ENCODE data around the gene EIF5A. TPM values are rescaled to one million over a fixed set of nuclear protein-coding genes. Genes with fewer than 3 reads are reported as not detected.

The EIF5A gene
- total RNA-seq, 1 donor from 2014 or later = 799 TPM

DNA sequence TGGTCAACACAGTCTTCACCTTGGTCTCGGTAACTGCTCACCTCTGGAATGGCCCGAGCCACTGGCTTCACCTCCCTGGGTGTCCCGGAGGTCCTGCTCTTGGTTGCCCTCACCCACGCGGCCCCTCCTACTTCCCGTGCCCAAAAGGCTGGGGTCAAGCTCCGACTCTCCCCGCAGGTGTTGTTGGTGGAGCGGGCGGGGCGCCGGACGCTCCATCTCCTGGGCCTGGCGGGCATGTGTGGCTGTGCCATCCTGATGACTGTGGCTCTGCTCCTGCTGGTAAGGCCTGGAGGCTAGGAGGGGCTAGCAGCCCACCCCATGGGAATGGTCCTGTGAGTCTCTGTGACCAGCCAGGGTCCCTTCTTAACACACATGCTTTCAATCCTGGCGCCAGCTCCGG is 22.5 kb upstream of the EIF5A start:
- DNase-seq (ENCODE audit: low read depth, low spot score) = no peak

DNA sequence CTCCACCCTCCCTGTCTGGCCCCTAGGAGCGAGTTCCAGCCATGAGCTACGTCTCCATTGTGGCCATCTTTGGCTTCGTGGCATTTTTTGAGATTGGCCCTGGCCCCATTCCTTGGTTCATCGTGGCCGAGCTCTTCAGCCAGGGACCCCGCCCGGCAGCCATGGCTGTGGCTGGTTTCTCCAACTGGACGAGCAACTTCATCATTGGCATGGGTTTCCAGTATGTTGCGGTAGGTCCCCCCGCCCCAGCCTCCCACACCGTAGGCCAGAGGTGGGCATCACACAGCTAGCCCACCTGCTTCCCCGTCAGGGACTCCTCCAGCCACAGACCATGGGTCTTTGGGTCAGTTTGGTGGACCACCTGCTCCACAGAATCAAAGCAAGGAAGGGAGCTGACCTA is 21.7 kb upstream of the EIF5A start:
- DNase-seq (ENCODE audit: low read depth, low spot score) = no peak

DNA sequence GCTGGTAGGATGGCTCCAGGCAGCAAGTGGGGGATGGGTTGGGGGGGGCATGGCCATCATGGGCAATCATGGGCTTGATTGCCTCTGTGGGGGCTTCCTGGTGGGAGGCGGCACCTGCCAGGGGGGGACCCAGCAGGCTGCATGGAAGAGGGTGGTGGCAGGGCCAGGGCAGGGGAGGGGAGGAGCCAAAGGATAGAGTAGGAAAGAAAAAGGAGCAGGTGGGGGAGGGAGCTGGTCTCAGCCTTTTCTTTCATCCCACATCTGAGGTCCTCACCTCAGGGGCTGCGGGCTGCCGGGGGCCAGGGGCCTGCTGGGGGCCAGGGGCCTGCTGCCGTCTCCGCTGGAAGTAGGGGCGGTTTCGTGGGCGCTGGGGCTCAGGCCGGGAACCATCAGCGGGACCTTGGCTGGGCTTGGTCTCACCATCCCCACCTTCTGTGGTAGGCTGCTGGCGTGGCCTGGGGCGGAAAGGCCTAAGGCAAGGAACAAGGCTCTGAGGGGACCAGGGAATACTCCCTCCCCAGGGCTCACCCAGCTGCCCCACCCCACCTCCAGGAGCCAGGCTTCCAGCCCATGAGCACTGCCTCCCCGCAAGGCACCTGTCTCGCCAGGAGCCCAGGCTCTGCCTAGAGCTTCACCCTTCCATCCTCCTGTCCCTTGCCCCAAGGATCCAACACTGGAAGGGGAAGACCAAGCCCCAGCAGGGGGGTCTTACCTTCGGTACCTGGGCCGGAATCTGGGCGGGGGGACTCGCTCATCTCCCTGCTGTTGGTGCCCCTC is 18.0 kb upstream of the EIF5A start:
- no peak for DNase-seq (ENCODE audit: low read depth, low spot score)

DNA sequence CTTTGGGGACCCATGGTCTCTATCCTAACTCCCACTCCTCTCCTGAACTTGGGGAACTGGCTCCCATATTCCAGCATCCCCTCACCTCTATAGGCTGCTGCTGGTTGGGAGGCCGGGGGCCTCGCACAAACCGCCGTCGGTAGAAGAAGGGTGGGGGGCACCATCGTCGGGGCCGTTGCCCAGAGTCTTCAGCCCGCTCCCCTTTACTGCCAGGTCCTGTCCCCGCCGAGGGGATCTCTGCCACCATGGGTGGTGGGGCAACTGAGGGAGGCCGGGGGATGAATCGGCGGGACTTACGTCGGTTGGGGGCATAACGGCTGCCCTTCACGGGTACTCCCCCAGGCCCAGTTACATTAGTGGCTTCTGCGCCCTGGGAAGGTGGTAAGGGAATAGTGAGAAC is 17.3 kb upstream of the EIF5A start:
- no peak for DNase-seq (ENCODE audit: low read depth, low spot score)

DNA sequence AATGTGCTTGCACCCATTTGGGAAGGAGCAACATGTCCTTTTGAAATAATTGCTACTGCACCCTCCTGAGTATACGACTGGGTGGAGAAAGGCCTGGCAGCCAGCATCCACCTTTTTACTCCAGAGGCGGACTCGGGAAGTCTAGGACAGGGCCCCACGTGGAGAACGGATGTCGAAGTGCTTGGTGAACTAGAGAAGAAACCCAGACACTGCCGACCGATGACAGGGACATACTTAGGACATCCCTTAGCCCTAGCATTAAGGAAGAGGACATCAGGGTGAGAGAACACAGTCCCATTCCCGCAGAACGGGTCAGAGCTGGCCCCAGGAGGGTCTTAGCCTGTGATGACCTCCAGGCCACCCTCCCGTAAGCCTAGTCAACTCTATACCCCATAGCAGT is 16.7 kb upstream of the EIF5A start:
- no peak for DNase-seq (ENCODE audit: low read depth, low spot score)

DNA sequence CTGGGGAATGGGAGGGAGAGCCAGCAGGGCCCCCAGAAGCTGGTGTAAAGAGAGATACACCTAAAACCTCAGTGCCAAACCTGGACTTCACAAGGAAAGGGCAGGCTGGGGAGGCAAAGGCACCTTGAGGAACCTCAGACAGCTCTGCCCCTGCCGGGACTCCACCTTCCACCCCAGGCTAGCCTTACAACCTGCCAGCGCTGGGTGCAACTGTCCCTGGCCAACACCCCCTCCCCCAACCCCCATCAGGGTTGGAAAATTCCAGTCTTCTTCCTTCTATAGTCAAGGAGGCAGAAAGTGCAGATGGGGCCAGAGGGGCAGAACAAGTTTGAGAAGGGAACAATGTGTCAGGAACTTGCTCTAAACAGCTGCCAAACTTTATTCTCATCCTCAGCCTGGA is 15.2 kb upstream of the EIF5A start:
- DNase-seq (ENCODE audit: low read depth, low spot score) = no peak

DNA sequence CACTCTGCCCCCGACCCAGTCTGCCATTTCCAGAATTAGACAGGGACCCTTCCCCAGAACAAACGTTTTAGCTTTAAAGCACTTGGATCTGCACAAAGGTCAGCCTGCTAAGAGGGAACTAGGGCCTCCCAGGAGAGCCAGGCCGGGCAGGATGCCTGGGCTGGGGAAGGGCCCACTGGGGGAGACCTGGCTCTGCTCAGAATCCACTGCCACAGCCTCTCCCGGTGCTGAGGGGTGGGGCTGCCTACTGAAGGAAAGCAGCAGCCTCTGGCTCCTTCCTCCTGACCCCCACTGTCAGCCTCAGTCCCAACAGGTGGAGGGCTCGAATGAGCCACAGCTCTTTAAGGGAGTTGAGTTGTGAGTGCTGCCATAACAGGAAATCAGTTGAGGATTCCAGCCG is 14.7 kb upstream of the EIF5A start:
- DNase-seq (ENCODE audit: low read depth, low spot score) = no peak

DNA sequence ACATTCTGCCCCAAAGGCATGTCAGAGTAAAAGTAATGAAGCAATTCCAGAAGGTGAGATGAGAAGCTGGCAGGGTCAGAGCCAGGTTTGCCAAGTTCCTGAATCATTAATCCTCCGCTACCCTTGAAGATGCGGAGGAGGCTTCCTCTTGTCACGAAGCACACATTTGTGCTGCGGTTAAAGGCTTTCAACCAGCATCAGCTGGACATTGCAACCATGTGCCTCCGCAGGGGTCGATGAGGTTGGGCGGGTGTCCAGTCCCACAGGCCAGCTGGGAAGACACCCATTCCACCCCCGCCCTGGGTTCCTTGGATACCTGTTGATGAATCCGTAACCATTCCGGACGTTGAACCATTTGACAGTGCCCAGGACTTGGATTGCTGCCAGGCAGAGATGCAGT is 14.3 kb upstream of the EIF5A start:
- no peak for DNase-seq (ENCODE audit: low read depth, low spot score)

DNA sequence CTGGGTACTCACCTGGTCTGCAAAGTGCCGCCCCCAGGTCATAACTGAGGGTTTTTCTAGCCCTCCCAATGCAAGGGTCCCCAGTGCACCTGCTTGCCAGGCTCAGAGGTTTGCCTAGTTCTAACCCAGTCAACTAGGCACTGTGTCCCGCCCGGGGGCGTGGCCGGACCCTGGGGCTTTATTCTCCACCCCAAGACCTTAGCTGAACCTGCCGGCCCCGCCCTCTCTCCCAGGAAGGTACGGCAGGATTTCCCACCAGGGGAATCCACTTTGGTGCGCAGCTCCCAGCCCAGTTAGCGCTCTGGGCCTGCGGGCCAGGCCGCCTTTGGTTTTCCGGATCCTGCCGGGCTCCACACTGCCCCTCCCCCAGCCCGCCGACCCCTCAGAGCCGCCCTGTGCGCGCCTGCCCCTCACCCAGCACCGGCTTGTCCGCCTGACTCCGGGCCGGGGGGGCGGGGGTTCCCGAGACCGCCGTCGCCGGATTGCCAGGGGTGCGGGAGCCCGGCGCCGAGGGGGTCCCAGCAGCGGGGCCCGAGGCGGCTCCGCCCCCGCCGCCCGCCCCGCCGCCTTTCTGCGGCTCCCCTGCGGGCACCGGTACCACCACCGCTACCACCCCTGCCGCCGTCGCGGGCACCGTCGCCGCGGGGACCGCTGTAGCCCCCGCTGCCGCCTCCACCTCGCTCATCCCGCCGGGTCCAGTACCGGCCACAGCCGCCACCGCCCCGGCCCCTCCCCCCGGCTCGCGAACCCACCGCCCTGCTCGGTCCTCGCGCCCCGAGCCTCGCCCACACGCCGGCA is 13.4 kb upstream of the EIF5A start:
- DNase-seq (ENCODE audit: low read depth, low spot score) = no peak

DNA sequence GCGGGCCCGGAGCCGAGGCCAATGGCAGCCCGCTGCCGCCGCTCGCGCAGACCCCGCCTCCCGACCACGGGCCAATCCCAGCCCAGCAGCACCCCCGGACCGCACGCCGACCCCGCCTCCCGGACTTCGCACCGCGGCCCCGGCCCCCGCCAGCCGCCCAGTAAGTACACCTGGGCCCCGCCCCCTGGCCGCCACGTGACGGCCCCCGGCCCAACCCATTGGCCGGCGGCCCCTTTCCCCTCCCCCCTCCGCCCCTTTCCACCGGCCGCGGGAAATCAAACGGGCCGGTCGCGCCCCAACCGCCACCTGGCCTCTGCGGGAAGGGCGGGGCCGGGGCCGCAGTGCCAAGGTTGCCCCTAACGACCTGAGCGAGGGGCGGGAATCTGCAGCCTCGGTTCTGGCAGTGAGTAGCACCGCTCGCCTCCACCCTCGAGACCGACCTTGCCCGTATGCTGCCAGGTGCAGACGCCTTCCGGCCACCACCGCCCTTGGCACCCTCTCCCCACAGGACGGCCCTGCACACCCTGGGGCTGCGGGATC is 12.7 kb upstream of the EIF5A start, which contains the start of gene YBX2:
YBX2 (minus strand) TSS at position 26 of the 540 bp plus-strand sequence. CDS start 139 bp downstream, outside the sequence.
- DNase-seq (ENCODE audit: low read depth, low spot score) = no peak

DNA sequence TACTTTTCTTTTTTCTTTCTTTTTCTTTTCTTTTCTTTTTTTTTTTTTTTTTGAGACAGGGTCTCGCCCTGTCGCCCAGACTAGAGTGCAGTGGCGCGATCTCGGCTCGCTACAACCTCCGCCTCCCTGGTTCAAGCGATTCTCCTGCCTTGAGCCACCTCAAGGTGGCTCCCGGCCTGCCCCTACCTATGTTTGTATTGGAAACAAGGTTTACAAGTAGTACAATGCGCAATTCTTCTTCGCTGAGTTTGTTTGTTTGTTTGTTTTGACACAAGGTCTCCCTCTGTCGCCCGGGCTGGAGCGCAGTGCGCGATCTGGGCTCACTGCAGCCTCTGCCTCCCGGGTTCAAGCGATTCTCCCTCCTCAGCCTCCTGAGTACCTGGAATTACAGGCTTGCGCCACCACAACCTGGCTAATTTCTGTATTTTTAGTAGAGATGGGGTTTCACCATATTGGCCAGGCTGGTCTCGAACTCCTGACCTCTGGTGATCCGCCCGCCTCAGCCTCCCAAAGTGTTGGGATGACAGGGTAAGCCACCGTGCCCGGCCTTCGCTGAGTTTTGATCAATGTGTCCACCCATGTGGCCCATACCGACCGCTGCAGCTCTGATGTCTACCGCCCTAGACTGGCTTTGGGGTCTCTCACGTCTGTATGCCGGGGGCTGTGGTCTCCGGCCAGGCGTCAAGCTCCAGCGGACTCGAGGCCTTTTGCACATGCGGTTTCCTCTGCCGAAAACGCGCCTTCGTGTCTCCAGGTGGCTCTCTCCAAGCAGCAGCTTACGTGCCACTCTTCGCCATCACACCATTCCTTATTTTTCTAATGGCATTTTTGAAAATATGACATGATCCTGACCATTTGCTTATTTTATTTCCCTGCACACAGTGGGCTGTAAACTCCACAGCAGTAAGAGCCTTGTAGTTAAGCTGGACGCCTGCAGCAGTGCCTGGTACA is 11.9 kb upstream of the EIF5A start:
- no peak for DNase-seq (ENCODE audit: low read depth, low spot score)

DNA sequence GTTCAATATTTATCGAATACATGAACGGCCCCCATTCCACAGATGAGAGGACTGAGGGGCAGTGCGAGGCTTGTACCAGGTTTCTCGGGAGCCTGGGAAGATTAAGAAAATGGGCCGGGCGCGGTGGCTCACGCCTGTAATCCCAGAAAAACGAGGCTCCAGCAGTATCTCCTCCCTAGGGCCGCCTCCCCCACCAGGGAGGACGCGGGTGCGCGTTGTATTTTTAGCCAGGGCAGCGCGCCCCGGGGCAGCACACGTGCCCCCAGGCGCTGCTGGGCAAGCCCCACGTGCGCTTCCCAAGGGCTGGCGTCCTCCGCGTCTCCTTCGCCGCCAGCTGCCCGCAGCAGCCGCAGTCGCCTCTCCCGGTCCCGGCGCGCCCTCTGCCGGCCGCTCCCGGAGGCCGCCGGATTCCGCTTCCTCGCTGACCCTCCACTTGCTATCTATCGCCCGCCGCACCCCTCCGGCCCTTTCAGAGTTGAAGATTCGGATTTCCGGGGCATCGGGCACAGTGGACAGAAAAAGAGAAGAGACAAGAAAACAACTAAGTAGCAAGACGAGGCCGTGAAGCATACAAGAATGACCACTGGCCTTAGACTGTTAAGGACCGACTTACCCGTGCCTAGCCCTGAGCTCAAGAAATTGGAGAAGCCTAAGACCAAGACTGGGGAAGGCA is 11.1 kb upstream of the EIF5A start:
- peak; percentile 44 for DNase-seq (ENCODE audit: low read depth, low spot score)

DNA sequence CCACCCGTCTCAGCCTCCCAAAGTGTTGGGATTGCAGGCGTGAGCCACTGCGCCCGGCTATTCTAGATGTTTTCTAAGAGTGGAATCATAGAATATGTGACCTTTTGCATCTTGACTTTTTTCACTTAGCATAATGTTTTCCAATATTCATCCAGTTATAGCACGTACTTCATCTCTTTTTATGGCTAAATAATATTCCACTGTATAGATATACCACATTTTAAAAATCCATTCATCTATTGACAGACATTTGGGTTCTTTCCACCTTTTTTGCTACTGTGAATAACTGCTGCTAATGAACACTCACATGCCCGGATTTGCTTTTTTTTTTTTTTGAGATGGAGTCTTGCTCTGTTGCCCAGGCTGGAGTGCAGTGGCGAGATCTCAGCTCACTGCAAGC is 3.2 kb upstream of the EIF5A start:
- DNase-seq (ENCODE audit: low read depth, low spot score) = no peak

DNA sequence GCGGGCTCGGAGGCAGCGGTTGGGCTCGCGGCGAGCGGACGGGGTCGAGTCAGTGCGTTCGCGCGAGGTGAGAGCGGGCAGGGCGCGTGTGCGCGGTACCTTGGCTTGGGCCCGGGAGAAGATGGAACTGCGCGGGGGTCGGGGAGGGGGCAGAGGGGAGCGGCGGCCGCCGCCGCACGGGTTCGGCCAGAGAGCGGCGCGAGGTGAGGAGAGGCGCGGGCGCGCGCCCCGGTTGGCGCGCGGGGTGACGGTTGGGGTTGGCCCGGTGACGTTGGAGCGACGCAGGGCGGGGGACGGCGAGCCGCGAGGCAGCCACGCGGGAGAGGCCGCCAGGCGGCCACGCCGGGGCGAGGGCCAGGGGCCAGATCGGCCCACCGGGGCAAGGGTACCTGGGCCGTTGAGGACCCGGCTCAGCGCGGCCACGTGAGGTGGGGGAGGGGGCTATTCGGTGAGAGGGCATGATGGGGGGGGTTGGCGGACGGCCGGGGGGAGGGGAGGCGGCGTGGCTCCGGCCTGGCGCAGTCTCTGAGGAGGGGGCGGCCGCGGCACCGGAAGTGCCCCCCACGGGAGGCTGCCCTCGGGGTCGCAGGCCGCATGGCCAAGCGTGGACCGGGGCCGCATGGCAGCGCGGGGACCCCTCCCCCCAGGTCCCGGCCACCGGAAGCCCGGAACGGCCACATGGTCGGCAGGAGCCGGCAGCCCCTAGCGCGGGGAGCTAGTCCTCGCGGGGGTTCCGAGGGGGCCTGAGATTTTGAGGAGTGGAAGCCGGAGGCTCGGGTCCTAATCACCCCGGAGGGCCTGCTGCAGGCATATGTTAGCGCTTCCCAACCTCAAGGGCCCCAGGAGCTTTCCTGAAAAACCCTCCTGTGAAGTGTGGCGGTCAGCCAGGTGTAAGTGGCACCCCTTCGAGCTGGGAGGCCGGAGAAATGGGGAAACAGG is 527 bp downstream of the EIF5A start:
- DNase-seq (ENCODE audit: low read depth, low spot score) = no peak

DNA sequence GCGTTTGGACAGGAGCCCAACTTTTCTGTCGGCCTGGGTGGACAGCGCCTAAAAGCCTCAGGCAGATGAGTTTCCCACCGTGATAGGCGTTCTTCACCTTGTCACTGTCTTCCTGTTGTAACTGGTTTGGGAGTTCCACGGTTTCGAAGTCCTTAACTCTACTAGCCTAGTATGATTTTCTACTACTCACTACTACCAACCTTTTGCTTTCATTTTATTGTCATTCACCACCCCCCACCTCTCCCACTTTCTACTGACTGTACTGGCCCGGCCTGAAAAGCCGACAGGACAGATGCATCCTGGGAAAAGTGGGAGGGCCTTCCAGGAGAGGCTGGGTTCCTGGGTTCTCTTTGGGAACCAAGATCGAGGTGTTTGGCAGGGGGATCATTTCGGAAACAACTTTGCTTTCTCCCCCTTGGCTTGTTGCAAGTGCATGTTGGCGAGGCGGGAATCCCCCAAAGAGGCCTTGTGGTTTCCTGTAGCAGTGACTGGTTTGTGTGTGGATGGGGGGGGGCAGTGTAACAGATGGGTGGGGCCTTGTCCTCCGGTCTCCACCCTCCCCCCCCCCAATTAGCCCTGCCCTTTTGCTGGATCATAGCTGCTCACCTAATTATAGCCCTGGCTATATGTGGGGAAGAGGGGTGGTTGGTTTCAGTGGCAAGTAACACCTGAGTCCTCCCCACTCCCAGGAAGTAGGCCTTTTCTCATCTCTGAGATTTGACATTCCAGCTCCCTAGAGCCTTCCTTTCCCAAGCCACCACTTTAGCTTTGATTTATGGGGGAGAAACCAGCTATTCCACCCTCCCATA is 1.4 kb downstream of the EIF5A start:
- DNase-seq (ENCODE audit: low read depth, low spot score) = peak; percentile 44

DNA sequence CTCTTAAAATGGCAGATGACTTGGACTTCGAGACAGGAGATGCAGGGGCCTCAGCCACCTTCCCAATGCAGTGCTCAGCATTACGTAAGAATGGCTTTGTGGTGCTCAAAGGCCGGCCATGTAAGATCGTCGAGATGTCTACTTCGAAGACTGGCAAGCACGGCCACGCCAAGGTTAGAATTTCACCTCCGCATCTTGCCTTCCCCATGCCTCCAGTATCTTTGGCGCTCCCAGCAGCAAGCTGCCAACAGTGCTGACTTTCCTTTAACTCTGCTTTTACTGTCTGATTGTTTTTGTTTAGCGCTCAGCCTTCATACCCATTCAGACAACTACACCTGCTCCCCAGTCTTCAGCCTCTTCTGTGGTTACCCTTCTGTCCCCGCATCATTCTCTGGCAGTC is 2.2 kb downstream of the EIF5A start:
- DNase-seq (ENCODE audit: low read depth, low spot score) = no peak

DNA sequence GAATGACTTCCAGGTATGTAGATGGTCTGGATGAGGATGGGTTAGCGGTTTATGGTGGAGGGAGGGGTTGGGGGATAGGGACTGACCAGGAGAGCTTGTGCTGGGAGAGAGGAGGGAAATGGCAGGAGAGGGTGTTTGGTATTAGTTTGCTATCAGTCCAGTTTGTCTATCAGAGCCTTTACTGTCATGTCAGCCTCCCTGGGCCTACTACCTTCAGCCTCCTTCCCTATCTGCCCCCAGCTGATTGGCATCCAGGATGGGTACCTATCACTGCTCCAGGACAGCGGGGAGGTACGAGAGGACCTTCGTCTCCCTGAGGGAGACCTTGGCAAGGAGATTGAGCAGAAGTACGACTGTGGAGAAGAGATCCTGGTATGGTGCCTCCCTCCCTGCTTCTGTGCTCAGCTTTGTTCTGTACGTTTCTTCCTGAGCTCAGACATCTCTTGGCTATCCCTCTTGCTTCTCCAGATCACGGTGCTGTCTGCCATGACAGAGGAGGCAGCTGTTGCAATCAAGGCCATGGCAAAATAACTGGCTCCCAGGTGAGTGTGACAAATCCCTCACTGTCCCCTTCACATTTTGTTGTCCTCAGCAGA is 3.8 kb downstream of the EIF5A start:
- no peak for DNase-seq (ENCODE audit: low read depth, low spot score)

DNA sequence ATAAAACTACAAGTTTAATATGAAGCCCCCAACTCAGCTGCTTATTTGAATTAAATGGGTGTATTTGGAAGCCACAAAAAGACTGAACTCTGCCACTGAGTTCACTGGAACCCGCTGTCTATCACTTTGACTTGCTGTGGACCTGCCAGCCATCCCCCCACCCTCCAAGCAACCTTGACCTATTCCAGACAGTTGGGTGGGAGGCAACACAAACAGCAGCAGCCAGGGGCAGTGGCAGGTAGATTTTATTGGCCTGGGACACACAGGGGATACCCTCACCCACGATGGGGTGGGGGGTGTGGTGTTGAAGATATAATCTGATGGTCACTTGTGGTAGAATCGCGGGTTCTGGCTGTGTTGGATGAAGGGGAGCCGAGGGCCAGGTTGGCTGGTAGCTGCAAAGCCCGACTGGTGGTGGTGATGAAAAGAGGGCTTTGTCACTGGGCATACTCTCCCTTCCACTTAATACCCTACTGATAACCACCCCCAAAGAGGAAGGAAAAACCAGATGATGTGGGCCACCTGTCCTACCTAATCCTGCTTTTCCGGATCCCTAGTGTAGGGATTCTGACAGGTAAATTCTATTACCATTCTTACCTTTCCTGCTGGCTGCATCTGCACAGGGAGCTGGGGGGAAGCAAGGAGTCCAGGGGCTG is 5.1 kb downstream of the EIF5A start:
- no peak for DNase-seq (ENCODE audit: low read depth, low spot score)
